Esophagus mucosa (tissue), 1 donor: Measurements from ENCODE around the gene OR6B1. TPM values are rescaled to one million over a fixed set of nuclear protein-coding genes. Genes with fewer than 3 reads are reported as not detected.

Source experiments
- ATAC-seq: fragments of 200-7000 bp; cut with Tn5 transposase; one replicate; pipeline ENCODE4 v1.9.1; 2020
- total RNA-seq: library from RNA; stranded (reverse); gene quantifications from one replicate; pipeline ENCODE4 v1.2.4, GENCODE V29; 2023
- donor health status: DM: yes; HTN: yes; CAD: no.

OR6B1 gene
- total RNA-seq, result not detected

- no peak for ATAC-seq
Measured at GRCh38 chr7:144000020-144000419, at the start of gene OR6B1. TSS of gene OR6B1 (plus strand) at chr7:144000320. CDS start at chr7:144003997, 3,677 bp downstream.

GRCh38 chr7:143953421-143953820, 46.7 kb upstream of the OR6B1 start:
- no peak for ATAC-seq

GRCh38 chr7:143954135-143954534, 46.0 kb upstream of the OR6B1 start:
- no peak for ATAC-seq

GRCh38 chr7:143954544-143954943, 45.6 kb upstream of the OR6B1 start, which contains the start of gene OR2F1:
TSS of gene OR2F1 (plus strand) at chr7:143954844. CDS start at chr7:143959971, 5,127 bp downstream.
- no peak for ATAC-seq

GRCh38 chr7:143958781-143959180, 41.3 kb upstream of the OR6B1 start:
- no peak for ATAC-seq

- ATAC-seq, result no peak
Measured at GRCh38 chr7:143960813-143961610, 39.1 kb upstream of the OR6B1 start.

- ATAC-seq, result no peak
Measured at GRCh38 chr7:143965280-143965679, 34.8 kb upstream of the OR6B1 start.

- ATAC-seq, result peak; percentile 50
Measured at GRCh38 chr7:143967398-143967797, 32.7 kb upstream of the OR6B1 start.

- ATAC-seq, result no peak
Measured at GRCh38 chr7:143973870-143974416, 26.2 kb upstream of the OR6B1 start.

GRCh38 chr7:143974459-143974858, 25.7 kb upstream of the OR6B1 start:
- no peak for ATAC-seq

GRCh38 chr7:143975617-143976016, 24.5 kb upstream of the OR6B1 start:
- ATAC-seq, result no peak

GRCh38 chr7:143978585-143978984, 21.5 kb upstream of the OR6B1 start:
- no peak for ATAC-seq

GRCh38 chr7:143979359-143979758, 20.8 kb upstream of the OR6B1 start:
- no peak for ATAC-seq

GRCh38 chr7:143979998-143980397, 20.1 kb upstream of the OR6B1 start:
- ATAC-seq, result no peak

- no peak for ATAC-seq
Measured at GRCh38 chr7:143980746-143981510, 19.2 kb upstream of the OR6B1 start.

- no peak for ATAC-seq
Measured at GRCh38 chr7:143983960-143984359, 16.2 kb upstream of the OR6B1 start.

GRCh38 chr7:143987513-143987912, 12.6 kb upstream of the OR6B1 start:
- ATAC-seq, result no peak

GRCh38 chr7:143988976-143989745, 11.0 kb upstream of the OR6B1 start:
- no peak for ATAC-seq

GRCh38 chr7:143992670-143993069, 7.5 kb upstream of the OR6B1 start:
- no peak for ATAC-seq

GRCh38 chr7:143993924-143994323, 6.2 kb upstream of the OR6B1 start:
- ATAC-seq, result no peak

GRCh38 chr7:144001543-144001942, 1.4 kb downstream of the OR6B1 start:
- no peak for ATAC-seq

- no peak for ATAC-seq
Measured at GRCh38 chr7:144004703-144005102, 4.6 kb downstream of the OR6B1 start.
